Stomach (tissue), 9 donors: ENCODE data around the gene SNX18. TPM values are rescaled to one million over a fixed set of nuclear protein-coding genes. Genes with fewer than 3 reads are reported as not detected.

Source experiments
- DNase-seq, 2 donors: peaks; one replicate each; pipeline versions ENCODE4 v3.0.0 to v3.0.0-alpha.2; 2013 to 2019
- H3K27ac ChIP-seq, 5 donors: fragments of 200-600 bp in 4 of 5; sonication (generic) in 4 of 5; one replicate each; pipeline ENCODE4 v1.5.1; 2013 to 2019; ENCODE audit warnings: mild to moderate bottlenecking in 1 of 5, moderate library complexity in 1 of 5
- H3K27me3 ChIP-seq, 3 donors: fragments of 200-600 bp; sonication (generic); one replicate each; pipeline ENCODE4 v1.5.1; 2017 to 2019; ENCODE audit warnings: mixed run types in 1 of 3
- H3K36me3 ChIP-seq, 4 donors: fragments of 200-600 bp; sonication (generic); 1 replicate in 3 of 4; 2 replicates in 1 of 4; pipeline ENCODE4 v1.5.1; 2016 to 2019
- H3K4me1 ChIP-seq, 4 donors: fragments of 200-600 bp; sonication (generic); one replicate each; pipeline ENCODE4 v1.5.1; 2016 to 2019
- H3K4me3 ChIP-seq, 4 donors: fragments of 200-600 bp; sonication (generic) in 3 of 4; one replicate each; pipeline ENCODE4 v1.5.1; 2016 to 2019; ENCODE audit warnings: mild to moderate bottlenecking in 1 of 4
- H3K9me3 ChIP-seq, 4 donors: fragments of 200-600 bp; sonication (generic); one replicate each; pipeline ENCODE4 v1.5.1; 2016 to 2019
- EP300 ChIP-seq: sonication (generic); formaldehyde crosslinking; IDR thresholded peaks from one replicate; pipeline ENCODE4 v1.6.1; 2017; ENCODE audit warnings: antibody characterized with exemption
- POLR2A ChIP-seq, 4 donors: fragments of 450-650 bp; IDR thresholded peaks; one replicate each; pipeline ENCODE4 v1.6.1; 2016; ENCODE audit warnings: antibody characterized with exemption in 4 of 4, control low read depth in 2 of 4, mild to moderate bottlenecking in 1 of 4, moderate library complexity in 1 of 4
- POLR2AphosphoS5 ChIP-seq, 3 donors: sonication (generic); formaldehyde crosslinking; IDR thresholded peaks; one replicate each; pipeline ENCODE4 v1.6.1; 2016; ENCODE audit warnings: antibody characterized with exemption in 3 of 3
- WGBS, 5 donors: extraction: QIAGEN DNeasy Blood & Tissue Kit in 3 of 5; methylation state at CpG; one replicate each; pipeline versions ENCODE4 v1.1.5 to v1.1.7; 2013 to 2018; 5-methylcytosine and 5-hydroxymethylcytosine counted together
- intact Hi-C: fragments of 100-400 bp; cut with DNase I; formaldehyde crosslinking; loops from one replicate; pipeline ENCODE4 v1.15.1; 2023; ENCODE audit warnings: low total_unique reads
- polyA plus RNA-seq, 3 donors: library from polyadenylated mRNA; stranded (reverse); fragments of 200-250 nt; gene quantifications; one replicate each; pipeline ENCODE4 v1.2.3, GENCODE V29; 2013
- total RNA-seq, 5 donors: library from RNA; depleted of rRNA; stranded (reverse); fragments of >200 nt; gene quantifications; one replicate each; pipeline versions ENCODE4 v1.1.0 to v1.2.3, GENCODE V29; 2014 to 2016
- TF ChIP-seq, protein P1 (sequence below), 7 experiments: fragments of 450-650 bp in 4 of 7; fragments of 200-600 bp in 3 of 7; sonication (generic) in 3 of 7; IDR thresholded peaks; one replicate each; pipeline ENCODE4 v1.5.1; 2016 to 2019; ENCODE audit warnings: antibody characterized with exemption in 7 of 7, control low read depth in 2 of 7, mild to moderate bottlenecking in 1 of 7
- donor health status: healthy with polysubstance abuse.
- donor health status: Bipolar disorder and iron deficiency.
- donor health status: healthy.

The SNX18 gene
- total and polyA plus RNA-seq, 8 donors = 4.4 to 77.9 (median 31.6) TPM

DNA sequence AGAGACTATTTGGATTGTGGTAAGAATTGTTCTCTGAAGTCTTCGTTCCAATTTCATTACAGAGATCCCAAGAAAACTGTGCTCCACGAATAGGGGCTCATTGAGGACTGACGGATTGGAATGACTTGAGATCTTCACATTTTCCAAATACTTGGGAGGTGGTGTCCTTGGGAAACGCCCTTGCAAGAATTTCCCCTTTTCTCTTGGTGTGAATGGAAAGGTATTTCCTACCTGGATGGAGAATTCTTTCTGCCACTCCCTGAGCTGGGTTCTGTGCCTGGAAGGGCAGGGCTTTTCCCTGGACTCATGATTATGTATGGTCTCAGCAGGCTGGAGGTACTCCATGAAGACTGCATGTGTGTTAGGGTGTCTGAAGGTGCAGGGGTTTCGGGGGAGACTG is 53.9 kb downstream of the SNX18 start:
- Histone ChIP-seq H3K9me3 (no peaks in the 10 kb centered on the region), H3K4me3 (no peak overlapping the region), H3K36me3 (no peaks in the 10 kb centered on the region), H3K4me1 (peaks cover 0 to 22% (median 10%) of the 10 kb centered on the region in 4 donors), H3K27ac (peak overlapping the region in 1 of 5 donors; percentile 15), H3K27me3 (no peaks in the 10 kb centered on the region)
- intact Hi-C loops = no loop called here
- no peak for TF ChIP-seq POLR2A (IDR thresholded peaks at IDR 0.05)
- TF ChIP-seq POLR2AphosphoS5 (IDR thresholded peaks at IDR 0.05) = no peak
- TF ChIP-seq, protein P1, sequence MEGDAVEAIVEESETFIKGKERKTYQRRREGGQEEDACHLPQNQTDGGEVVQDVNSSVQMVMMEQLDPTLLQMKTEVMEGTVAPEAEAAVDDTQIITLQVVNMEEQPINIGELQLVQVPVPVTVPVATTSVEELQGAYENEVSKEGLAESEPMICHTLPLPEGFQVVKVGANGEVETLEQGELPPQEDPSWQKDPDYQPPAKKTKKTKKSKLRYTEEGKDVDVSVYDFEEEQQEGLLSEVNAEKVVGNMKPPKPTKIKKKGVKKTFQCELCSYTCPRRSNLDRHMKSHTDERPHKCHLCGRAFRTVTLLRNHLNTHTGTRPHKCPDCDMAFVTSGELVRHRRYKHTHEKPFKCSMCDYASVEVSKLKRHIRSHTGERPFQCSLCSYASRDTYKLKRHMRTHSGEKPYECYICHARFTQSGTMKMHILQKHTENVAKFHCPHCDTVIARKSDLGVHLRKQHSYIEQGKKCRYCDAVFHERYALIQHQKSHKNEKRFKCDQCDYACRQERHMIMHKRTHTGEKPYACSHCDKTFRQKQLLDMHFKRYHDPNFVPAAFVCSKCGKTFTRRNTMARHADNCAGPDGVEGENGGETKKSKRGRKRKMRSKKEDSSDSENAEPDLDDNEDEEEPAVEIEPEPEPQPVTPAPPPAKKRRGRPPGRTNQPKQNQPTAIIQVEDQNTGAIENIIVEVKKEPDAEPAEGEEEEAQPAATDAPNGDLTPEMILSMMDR (IDR thresholded peaks at IDR 0.05) = no peak
- no peak for TF ChIP-seq EP300
- no peak for DNase-seq
- 86 to 93% (median 89%) methylated on average over 5 of the region's 5 CpGs for WGBS, 5 donors

DNA sequence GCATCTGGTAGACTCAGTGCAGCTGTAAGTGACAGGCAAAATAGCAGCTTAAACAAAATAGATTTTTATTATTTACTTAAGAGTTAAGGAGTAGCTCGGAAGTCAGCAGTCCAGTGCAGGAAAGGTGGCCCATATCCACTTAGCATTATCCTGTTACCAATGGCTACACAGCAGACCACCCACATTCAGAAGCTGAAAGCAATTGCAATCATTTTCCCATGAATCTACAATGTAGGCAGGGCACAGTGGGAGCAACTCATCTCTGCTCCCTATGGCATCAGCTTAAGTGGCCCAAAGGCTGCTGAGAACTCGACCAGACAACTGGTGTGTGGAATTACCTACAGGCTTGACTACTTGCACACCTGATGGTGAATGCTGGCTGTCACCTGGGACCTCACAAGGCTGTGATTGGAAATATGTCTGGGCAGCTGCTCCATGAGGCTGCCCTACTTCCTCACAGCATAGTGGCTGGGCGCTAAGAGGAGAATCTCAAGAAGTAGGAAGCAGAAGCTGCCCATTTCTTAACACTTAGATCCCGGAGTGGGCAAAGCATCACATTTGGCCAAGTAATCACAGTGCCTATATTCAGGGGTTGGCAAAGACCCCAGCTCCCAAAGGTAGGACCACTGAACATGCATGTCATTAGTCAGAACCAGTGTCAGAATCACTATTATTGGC is 56.4 kb downstream of the SNX18 start:
- no peaks in the 10 kb centered on the region for H3K27me3 ChIP-seq
- intact Hi-C loops = no loop called here
- no peak overlapping the region for H3K4me3 ChIP-seq
- H3K4me1 ChIP-seq = peaks cover 0 to 22% (median 10%) of the 10 kb centered on the region in 4 donors
- no peaks in the 10 kb centered on the region for H3K9me3 ChIP-seq
- WGBS, 5 donors = 78 to 86% (median 82%) methylated on average over 3 to 4 of the region's 4 CpGs
- no peak overlapping the region for H3K27ac ChIP-seq
- peak in 1 of 2 donors; percentile 34 for DNase-seq
- H3K36me3 ChIP-seq = no peaks in the 10 kb centered on the region
- TF ChIP-seq POLR2AphosphoS5 (IDR thresholded peaks at IDR 0.05) (no peak), EP300 (no peak), POLR2A (IDR thresholded peaks at IDR 0.05) (no peak)
- TF ChIP-seq, protein P1 (IDR thresholded peaks at IDR 0.05) = no peak

DNA sequence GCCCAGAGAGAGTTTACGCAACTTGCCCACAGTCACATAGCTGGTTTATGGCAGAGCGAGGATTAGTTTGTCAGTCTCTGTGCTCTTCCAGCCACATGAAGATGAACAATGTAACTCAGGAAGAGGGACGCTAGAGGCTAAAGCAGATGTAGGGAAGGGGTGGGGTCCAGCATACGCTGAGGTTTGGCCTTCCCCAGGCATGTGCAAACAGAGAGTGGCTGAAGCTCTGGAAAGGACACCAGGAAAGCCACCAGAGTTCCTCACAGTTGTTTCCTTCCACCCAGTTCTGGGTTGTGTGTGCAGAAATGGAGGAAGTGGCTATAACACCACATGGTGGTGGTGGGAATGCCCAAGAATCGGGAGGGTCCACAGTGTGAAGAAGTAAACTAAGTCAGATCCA is 60.0 kb downstream of the SNX18 start:
- intact Hi-C loops = no loop called here
- Histone ChIP-seq H3K4me1 (peaks cover 6 to 29% (median 15%) of the 10 kb centered on the region in 4 donors), H3K36me3 (no peaks in the 10 kb centered on the region), H3K4me3 (no peak overlapping the region), H3K9me3 (no peaks in the 10 kb centered on the region), H3K27me3 (no peaks in the 10 kb centered on the region), H3K27ac (no peak overlapping the region)
- 81 to 91% (median 90%) methylated on average over 5 of the region's 5 CpGs for WGBS, 5 donors
- TF ChIP-seq EP300 = no peak
- no peak for DNase-seq

DNA sequence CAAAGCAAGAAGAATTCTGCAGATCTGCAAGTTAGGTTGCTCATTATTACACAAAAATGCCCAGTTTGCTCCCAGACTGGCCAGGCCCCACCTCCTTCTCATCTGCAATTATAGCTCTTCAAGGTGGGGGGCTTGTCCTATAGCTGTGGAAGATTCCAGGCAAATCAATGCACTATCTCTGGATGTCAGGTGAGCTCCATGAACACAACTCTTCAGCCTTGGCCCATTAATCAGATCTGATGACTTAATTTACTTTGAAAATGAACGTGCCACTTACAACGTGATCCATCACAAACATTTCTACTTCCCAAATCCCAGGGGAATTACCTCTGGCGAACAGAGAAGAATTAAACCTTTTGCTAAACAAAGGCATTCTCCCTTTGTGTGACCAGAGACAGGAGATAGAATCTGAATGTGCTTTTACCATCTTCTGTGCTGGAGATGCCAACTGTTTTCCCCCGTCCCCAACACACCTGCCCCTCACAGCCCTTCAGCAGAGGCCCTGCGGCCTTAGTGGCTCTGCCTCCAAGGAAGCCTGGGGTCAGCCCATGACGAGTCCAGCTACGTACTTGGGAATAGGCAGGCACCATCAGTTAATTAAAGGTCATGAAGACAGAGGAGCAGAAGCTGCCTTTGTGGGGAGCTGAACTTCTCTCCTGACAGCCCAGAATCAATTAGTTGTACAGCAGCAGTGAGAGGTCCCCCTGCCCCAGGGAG is 60.5 kb downstream of the SNX18 start:
- no peaks in the 10 kb centered on the region for H3K36me3 ChIP-seq
- WGBS, 5 donors = 80 to 89% (median 85%) methylated on average over 7 of the region's 7 CpGs

More for the DNA sequence above, 60.5 kb downstream of the SNX18 start:
- Histone ChIP-seq H3K27me3 (no peaks in the 10 kb centered on the region), H3K27ac (no peak overlapping the region), H3K9me3 (no peaks in the 10 kb centered on the region), H3K4me1 (peaks cover 6 to 29% (median 15%) of the 10 kb centered on the region in 4 donors), H3K4me3 (no peak overlapping the region)
- intact Hi-C loops = no loop called here
- DNase-seq = no peak
- TF ChIP-seq POLR2AphosphoS5 (IDR thresholded peaks at IDR 0.05) (no peak), EP300 (no peak), POLR2A (IDR thresholded peaks at IDR 0.05) (no peak)
- TF ChIP-seq, protein P1 (IDR thresholded peaks at IDR 0.05) = no peak
